ENCODE results near the gene TNC.
A peak's percentile ranks its signal among the peaks of the same experiment; 100 is the strongest.

TNC gene

DNA sequence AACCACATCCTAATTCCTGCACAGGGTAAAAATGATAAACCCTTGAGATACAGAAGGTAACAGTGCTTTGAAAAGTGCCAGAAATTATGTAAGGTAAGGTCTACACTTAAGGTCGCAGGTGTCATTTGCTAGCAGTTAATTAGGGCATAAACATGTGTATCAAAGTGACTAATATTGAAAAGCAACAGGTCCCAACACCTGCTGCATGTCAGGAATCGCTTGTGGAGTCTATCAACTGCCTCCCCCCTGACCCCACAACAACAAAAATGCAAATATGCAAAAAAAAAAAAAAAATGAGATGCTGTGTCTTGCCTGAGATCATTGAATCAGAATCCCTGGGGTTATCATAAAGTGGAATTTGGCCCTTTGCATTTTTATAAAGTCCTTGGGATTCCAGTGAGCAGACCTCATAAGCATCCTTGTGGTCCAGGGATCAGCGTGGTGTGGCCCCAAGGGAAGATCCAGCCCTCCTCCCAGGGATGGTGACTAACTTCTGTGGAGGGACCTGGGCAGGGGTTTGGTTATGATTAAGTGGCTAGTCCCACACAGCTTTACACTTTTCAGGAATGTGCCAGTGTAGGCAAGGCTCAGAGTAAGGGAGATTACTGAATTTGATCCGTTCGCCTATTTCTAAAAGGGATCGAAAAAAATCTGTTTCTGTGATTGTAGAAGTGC lies 95.1 kb downstream of the TNC start:
- Histone ChIP-seq H3K27ac (ENCODE audit: poor library complexity, severe bottlenecking) (no peak overlapping the region), H3K9me3 (ENCODE audit: severe bottlenecking) (no peaks in the 10 kb centered on the region), H3K4me1 (ENCODE audit: insufficient read depth, poor library complexity, severe bottlenecking) (no peaks in the 10 kb centered on the region), H3K4me3 (ENCODE audit: severe bottlenecking) (no peak overlapping the region), H3K27me3 (ENCODE audit: insufficient read depth, poor library complexity, severe bottlenecking) (no peaks in the 10 kb centered on the region), H3K36me3 (ENCODE audit: low read depth) (peaks cover 8% of the 10 kb centered on the region)
- TF ChIP-seq, protein P1, sequence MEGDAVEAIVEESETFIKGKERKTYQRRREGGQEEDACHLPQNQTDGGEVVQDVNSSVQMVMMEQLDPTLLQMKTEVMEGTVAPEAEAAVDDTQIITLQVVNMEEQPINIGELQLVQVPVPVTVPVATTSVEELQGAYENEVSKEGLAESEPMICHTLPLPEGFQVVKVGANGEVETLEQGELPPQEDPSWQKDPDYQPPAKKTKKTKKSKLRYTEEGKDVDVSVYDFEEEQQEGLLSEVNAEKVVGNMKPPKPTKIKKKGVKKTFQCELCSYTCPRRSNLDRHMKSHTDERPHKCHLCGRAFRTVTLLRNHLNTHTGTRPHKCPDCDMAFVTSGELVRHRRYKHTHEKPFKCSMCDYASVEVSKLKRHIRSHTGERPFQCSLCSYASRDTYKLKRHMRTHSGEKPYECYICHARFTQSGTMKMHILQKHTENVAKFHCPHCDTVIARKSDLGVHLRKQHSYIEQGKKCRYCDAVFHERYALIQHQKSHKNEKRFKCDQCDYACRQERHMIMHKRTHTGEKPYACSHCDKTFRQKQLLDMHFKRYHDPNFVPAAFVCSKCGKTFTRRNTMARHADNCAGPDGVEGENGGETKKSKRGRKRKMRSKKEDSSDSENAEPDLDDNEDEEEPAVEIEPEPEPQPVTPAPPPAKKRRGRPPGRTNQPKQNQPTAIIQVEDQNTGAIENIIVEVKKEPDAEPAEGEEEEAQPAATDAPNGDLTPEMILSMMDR (IDR thresholded peaks at IDR 0.05; ENCODE audit: poor library complexity, severe bottlenecking), result no peak
- ATAC-seq (ENCODE audit: low read depth), result no peak
- no peak for DNase-seq (ENCODE audit: low spot score)

DNA sequence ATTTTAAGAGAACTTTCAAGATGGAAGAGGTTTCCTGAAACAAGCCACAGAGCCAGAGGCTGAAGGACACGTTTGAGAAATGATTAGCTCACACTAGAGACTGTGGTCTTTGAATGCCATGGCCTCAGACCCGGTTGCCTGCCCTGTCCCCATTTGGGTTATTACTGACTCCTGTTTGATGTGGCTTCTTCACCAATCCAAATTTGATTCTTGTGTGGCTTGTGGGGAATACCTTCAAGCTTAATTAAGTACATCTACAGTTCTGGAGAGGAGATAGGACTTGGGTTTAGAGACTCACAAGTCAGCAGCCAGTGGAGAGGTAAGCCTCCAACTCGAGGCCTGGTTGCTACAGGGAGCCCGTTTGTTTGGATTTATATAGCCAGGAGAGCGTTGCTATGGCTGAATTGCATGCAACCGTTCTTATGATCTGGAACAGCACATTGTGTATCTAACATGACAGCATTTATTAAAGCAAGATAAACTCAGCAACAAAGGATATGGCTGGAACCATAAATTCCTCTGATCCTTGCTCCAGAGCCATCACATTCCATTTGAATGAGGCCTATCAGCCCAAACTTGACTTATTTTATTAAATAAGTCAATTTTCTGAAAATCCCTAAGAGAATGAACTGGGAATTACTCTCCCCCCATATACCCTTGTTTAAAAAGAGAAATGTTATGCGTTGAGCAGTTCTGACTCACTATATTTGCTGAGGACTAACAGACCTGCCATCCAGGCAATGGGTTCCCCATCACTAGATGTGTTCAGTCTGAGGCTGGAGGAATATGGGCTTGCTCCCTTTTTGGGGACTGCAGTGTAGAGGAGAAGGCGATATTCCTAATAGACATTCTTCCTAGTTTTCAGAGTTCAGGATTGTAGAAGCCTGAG lies 99.2 kb downstream of the TNC start:
- H3K36me3 ChIP-seq (ENCODE audit: low read depth), result peaks cover 7% of the 10 kb centered on the region
- TF ChIP-seq, protein P1 (IDR thresholded peaks at IDR 0.05; ENCODE audit: poor library complexity, severe bottlenecking), result no peak
- no peaks in the 10 kb centered on the region for H3K9me3 ChIP-seq (ENCODE audit: severe bottlenecking)
- no peak overlapping the region for H3K27ac ChIP-seq (ENCODE audit: poor library complexity, severe bottlenecking)
- H3K4me1 ChIP-seq (ENCODE audit: insufficient read depth, poor library complexity, severe bottlenecking), result no peaks in the 10 kb centered on the region
- H3K27me3 ChIP-seq (ENCODE audit: insufficient read depth, poor library complexity, severe bottlenecking), result no peaks in the 10 kb centered on the region
- no peak for DNase-seq (ENCODE audit: low spot score)
- H3K4me3 ChIP-seq (ENCODE audit: severe bottlenecking), result no peak overlapping the region
- no peak for ATAC-seq (ENCODE audit: low read depth)

DNA sequence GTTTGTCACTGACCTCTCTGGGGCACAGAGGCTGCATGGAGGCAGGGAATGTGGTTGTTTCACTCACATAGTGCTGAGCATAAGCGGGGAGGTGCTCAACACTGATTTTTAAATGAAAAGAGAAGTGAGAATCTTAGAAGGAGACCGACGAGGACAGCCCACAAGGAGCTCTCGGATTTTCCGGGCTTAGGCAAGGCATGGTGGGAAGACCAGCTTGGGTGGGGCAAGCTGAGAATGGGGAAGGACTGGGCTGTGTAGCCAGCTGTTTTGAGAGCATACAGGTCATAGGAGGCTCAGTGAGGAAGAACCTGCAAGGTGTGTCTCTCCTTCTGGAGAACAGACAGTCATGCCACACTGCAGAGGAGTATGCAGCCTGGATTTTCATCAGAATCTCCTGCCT lies 101.6 kb downstream of the TNC start:
- no peaks in the 10 kb centered on the region for H3K9me3 ChIP-seq (ENCODE audit: severe bottlenecking)
- ATAC-seq (ENCODE audit: low read depth), result no peak
- H3K4me3 ChIP-seq (ENCODE audit: severe bottlenecking), result no peak overlapping the region
- no peak overlapping the region for H3K27ac ChIP-seq (ENCODE audit: poor library complexity, severe bottlenecking)
- TF ChIP-seq, protein P1 (IDR thresholded peaks at IDR 0.05; ENCODE audit: poor library complexity, severe bottlenecking), result no peak
- no peak for DNase-seq (ENCODE audit: low spot score)
- no peaks in the 10 kb centered on the region for H3K36me3 ChIP-seq (ENCODE audit: low read depth)
- no peaks in the 10 kb centered on the region for H3K4me1 ChIP-seq (ENCODE audit: insufficient read depth, poor library complexity, severe bottlenecking)
- no peaks in the 10 kb centered on the region for H3K27me3 ChIP-seq (ENCODE audit: insufficient read depth, poor library complexity, severe bottlenecking)

DNA sequence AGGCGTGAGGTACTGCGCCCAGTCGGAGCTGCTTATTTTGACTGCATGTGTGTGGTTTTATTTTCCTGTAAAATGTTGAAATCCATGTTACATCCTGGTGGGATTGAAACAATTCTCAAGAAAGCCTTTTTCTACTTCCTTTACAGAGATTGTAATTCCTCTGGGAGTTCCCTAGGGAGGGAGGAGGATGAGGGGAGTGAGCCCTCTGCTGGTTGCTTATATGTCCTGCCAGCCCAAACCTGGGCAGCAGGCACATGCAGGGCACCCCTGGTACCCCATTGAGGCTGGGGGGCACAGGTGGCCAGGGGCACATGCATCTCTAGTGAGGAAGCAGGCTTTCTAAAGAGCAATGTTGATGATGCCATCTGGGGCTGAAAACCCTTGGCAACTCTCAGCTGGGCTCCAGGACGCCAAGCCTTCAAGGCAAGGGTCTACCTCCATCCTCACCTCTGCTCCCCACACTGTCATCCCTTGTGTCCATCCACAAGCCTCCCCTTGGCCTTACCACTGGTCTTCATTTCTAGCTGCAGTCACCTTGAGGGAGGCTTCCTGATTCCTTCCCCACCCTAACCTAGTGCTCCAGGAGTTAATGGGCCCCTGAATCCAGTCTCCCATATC lies 102.8 kb downstream of the TNC start:
- H3K4me1 ChIP-seq (ENCODE audit: insufficient read depth, poor library complexity, severe bottlenecking), result no peaks in the 10 kb centered on the region
- TF ChIP-seq, protein P1 (IDR thresholded peaks at IDR 0.05; ENCODE audit: poor library complexity, severe bottlenecking), result peak; percentile 76
- no peak for DNase-seq (ENCODE audit: low spot score)
- no peaks in the 10 kb centered on the region for H3K27me3 ChIP-seq (ENCODE audit: insufficient read depth, poor library complexity, severe bottlenecking)
- H3K9me3 ChIP-seq (ENCODE audit: severe bottlenecking), result no peaks in the 10 kb centered on the region
- ATAC-seq (ENCODE audit: low read depth), result peak; percentile 81
- no peak overlapping the region for H3K27ac ChIP-seq (ENCODE audit: poor library complexity, severe bottlenecking)
- H3K36me3 ChIP-seq (ENCODE audit: low read depth), result no peaks in the 10 kb centered on the region
- no peak overlapping the region for H3K4me3 ChIP-seq (ENCODE audit: severe bottlenecking)
